HG03460 (cell line): Measurements from ENCODE around the gene SOX9.

ENCODE experiments used
- ATAC-seq: cut with Tn5 transposase; IDR thresholded peaks from one replicate; pipeline ENCODE4 v1.9.1; 2021; ENCODE audit not compliant: unreplicated experiment

Gene SOX9

GRCh38 chr17:72158895-72159885 is 38.4 kb downstream of the SOX9 start:
- ATAC-seq: no peak

GRCh38 chr17:72162569-72162968 is 41.7 kb downstream of the SOX9 start:
- no peak for ATAC-seq

DNA sequence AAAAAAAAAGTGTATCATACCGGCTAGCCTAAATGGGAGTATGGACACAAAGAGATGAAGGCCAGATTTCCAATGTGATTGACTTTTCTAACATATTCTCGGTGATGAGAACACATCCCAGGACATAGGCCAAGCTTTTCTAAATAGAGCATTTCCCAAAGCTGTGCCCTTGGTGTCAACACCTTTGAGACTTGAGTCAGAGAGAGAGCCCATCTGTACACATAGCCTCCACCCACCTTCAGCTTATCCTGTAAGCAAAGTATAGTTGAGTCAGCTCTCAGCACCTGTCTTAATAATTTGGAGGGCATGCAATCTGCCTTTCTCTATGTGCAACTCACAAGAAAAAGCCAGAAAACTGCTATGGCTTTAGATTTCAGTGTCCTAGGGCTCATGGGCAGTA is 42.7 kb downstream of the SOX9 start:
- ATAC-seq: no peak

- no peak for ATAC-seq
Observed at GRCh38 chr17:72164158-72164739, 43.4 kb downstream of the SOX9 start.

DNA sequence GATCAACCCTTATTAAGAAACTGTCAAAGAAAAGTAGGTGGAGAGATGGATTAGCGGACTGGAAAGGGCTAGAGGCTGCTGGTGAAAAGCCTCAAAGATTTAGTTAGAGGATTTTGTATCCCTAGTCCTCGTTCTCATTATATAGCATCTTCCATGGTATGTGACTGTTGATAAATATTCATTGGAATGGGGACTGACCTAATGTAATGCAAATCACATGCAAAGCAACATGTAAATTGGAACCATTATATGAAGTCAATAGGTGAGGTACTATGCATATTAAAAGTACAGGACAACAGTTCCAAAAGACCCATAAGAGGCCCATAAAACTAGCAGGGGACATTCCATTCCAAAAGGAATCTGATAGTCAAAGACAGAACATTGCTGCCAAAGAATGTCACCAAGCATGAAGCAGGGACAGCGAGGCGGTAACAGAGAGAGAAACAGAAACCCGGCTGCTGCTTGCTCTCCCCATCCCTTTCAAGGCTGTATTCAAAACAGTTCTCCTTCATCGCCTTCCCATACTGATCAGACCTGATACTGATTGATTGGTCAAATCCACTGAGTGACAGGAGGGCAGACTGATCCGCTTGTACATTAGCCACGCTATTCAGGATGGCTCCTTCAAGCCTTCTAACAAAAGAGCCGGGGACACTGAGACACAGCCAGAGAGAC is 44.5 kb downstream of the SOX9 start:
- ATAC-seq: no peak

DNA sequence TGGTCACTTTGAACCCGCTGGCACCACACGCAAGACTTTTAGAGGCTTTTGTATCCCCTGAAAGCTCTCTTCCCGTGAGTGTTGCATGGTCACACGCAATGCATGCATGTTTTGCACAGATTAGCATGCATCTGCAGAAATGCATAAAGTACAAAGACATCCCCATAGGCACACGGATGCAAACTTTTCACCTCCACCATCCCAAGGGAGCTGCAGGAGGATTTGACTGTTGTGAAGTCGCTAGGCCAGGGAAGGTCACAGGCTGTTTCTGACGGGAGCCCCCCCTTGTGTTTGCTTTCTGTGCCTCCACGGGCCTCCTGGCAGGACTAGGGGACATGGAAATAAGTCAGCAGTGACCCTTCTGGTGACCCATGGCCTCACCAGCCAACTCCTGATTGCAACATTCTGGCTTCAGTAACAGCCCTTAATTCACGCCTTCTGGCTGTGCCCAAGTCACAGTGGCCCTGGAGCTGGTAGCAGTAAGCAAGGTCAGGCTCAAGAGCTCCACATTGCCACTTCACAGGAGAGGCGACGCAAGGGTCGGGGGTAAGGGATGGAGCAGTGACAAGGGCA is 45.1 kb downstream of the SOX9 start:
- no peak for ATAC-seq

DNA sequence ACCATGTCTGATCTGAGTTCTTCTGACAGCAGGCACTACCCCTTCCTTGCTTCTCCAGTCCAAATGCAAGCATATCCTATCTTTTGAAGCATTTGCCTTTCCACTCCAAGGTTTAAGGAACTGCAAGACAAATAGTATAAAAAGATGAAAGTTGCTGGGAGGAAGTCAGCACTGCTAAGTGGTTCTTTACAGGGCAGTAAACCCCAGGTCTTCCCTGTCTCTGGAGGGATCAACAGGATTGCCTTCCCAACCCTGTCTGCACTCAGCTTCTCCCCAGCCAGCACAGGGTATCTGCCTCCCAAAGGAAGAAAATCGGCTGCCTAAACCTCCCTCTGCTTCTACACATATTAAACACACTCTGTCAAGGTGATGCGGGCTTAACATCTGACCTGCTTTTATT is 46.8 kb downstream of the SOX9 start:
- no peak for ATAC-seq

DNA sequence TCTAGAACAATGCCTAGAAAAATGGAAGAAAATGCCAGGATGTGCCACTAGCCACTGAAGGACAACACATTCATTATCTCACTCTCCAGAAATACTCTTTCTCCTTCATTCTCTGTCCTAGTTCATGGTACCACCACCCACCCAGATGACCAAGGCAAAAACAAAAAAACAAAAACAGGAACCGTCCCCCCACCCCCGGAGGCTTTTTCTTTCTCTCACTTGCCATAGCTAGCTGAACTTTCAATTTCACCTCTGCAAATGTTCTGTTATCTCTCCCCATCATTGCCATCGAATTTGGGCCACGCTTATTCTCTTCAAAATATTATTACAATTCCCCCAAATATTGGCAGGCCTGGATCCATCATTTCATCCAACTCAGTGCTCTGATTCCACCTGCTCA is 49.0 kb downstream of the SOX9 start:
- ATAC-seq: no peak

DNA sequence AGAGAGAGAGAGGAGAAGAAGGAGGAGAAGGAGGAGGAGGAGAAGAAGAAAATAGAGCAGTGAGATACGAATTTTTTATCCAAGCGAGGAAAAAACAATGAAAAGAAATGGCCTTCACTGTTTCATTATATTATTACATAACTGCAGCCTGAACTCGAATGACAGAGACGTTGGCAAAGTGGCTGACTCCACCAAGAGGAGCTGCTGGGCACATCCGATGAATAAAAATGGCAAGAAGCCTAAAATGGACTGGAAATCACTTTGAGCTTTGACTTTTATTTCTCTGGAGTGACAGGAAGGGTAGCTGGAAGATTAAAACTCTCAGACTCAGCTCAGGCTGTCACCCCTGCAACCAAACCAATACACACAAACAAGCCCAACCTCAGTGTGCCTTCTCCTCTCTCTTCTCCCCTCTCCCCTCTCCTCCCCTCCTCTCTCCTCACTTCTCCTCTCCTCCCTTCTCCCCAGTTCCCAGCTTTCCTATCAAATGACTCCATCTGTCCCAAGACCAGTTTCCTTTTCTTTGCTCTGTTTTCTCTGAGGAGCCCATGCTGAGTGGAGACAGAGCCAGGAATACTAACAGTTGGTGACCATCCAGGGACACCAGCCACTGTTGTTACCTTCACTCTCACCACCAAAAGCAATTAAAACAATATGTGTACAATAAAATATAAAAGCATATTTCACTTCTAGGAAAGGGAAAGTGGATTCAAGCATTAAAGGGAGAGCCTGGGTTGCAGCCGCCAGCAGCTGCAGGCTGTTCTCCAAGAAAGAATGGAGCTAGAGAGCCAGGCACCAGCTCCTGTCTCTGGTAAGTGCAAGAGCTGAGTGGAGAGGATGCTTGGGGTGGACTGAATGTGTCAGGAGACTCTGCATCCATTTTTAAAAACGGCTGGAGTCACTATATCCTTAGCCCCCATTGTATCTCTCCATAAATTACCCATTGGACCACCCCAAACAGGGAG is 51.2 kb downstream of the SOX9 start:
- no peak for ATAC-seq

DNA sequence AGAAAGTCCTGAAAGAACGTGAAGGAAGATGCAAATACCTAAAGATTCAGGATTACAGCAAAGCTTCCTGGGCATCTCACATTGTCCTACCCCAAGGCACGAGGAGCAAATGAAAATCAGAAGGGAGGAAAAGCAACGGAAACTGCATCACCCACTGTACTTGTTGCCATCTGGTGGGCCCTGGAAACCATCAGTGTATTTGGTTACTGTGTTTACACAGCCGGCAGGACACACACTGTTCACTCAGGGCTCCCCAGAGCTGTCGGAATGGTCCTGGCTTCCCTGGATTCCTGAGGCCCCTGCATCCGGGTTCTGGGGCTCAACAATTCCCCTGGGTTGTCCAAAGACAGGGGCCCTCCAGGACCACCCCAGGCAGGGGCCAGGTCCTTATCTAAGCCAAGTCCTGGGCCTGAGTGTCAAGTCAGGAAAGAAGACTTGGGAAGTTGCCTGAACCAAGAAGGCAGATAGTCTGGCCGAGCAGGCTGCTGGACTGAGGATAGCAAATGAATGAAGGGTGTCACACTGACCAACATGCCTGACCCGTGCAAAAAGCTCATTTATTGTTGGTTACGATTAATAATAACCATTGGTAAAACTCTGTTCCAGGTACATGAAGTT is 52.8 kb downstream of the SOX9 start:
- ATAC-seq: no peak

DNA sequence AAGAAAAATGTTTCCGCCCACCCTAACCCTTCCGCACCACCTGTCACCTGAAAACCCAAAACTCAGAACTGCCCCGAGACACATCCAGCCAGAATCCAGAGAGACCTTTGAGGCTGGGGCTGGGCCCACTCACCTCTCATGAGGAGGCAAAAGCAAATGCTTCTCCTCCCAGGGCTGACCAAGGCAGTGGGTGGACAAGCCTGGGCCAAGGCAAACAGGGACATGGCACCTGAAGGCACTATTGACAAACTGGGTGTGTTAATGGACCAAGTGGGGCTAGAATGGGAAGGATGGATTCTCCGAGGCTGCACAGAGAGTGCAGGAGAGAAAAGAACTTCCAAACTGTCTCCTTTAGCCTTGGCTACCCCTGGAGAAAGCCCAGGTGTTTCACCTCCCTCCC is 54.4 kb downstream of the SOX9 start:
- no peak for ATAC-seq
